Measurements from ENCODE around the gene SMOC2. TPM values are rescaled to one million over a fixed set of nuclear protein-coding genes. Genes with fewer than 3 reads are reported as not detected.

Gene SMOC2
- total and polyA plus RNA-seq, 2 experiments from 2014 or later, result 51.0 to 88.7 TPM

- no peak for DNase-seq (ENCODE audit: low spot score)
- no peak for TF ChIP-seq EZH2 (IDR thresholded peaks at IDR 0.05; ENCODE audit: borderline replicate concordance)
- TF ChIP-seq CTCF (IDR thresholded peaks at IDR 0.05; ENCODE audit: poor library complexity), result no peak
- TF ChIP-seq EZH2phosphoT487 (IDR thresholded peaks at IDR 0.05; ENCODE audit: low read depth, severe bottlenecking, unreplicated experiment), result no peak
- Histone ChIP-seq H3K27me3 (no peaks in the 10 kb centered on the region), H4K20me1 (ENCODE audit: insufficient read depth, poor library complexity, severe bottlenecking) (no peaks in the 10 kb centered on the region), H3K4me1 (ENCODE audit: insufficient read depth) (no peaks in the 10 kb centered on the region), H3K27ac (no peak overlapping the region), H3K9me3 (ENCODE audit: low read depth) (no peaks in the 10 kb centered on the region), H3K9me2 (replicated peaks; ENCODE audit: insufficient read depth) (no peaks in the 10 kb centered on the region), H3K36me3 (replicated peaks; ENCODE audit: insufficient read depth, low read depth) (no peaks in the 10 kb centered on the region), H3K4me3 (no peak overlapping the region), H3K79me2 (no peaks in the 10 kb centered on the region), H3K4me2 (no peak overlapping the region), H2AFZ (no peak overlapping the region)
- WGBS (ENCODE audit: low lambda C conversion rate, missing lambda C conversion rate), result 95% methylated on average over 11 of the region's 11 CpGs
Observed at GRCh38 chr6:168711666-168712300, 270.8 kb downstream of the SMOC2 start.

- Histone ChIP-seq H2AFZ (no peak overlapping the region), H3K27me3 (no peaks in the 10 kb centered on the region), H4K20me1 (ENCODE audit: insufficient read depth, poor library complexity, severe bottlenecking) (no peaks in the 10 kb centered on the region), H3K4me3 (no peak overlapping the region), H3K4me1 (ENCODE audit: insufficient read depth) (no peaks in the 10 kb centered on the region), H3K79me2 (no peaks in the 10 kb centered on the region), H3K27ac (no peak overlapping the region), H3K9me2 (replicated peaks; ENCODE audit: insufficient read depth) (no peaks in the 10 kb centered on the region), H3K9me3 (ENCODE audit: low read depth) (no peaks in the 10 kb centered on the region), H3K4me2 (no peak overlapping the region), H3K36me3 (replicated peaks; ENCODE audit: insufficient read depth, low read depth) (no peaks in the 10 kb centered on the region)
- no peak for TF ChIP-seq CTCF (IDR thresholded peaks at IDR 0.05; ENCODE audit: poor library complexity)
- no peak for TF ChIP-seq EZH2 (IDR thresholded peaks at IDR 0.05; ENCODE audit: borderline replicate concordance)
- no peak for TF ChIP-seq EZH2phosphoT487 (IDR thresholded peaks at IDR 0.05; ENCODE audit: low read depth, severe bottlenecking, unreplicated experiment)
- 89% methylated on average over 5 of the region's 5 CpGs for WGBS (ENCODE audit: low lambda C conversion rate, missing lambda C conversion rate)
- DNase-seq (ENCODE audit: low spot score), result no peak
Observed at GRCh38 chr6:168712993-168713392, 272.0 kb downstream of the SMOC2 start.

GRCh38 chr6:168713839-168714238, 272.9 kb downstream of the SMOC2 start:
- H3K79me2 ChIP-seq, result no peaks in the 10 kb centered on the region
- no peaks in the 10 kb centered on the region for H3K4me1 ChIP-seq (ENCODE audit: insufficient read depth)
- H3K27ac ChIP-seq, result no peak overlapping the region
- no peak overlapping the region for H3K4me3 ChIP-seq
- H4K20me1 ChIP-seq (ENCODE audit: insufficient read depth, poor library complexity, severe bottlenecking), result no peaks in the 10 kb centered on the region
- no peaks in the 10 kb centered on the region for H3K27me3 ChIP-seq
- H3K9me3 ChIP-seq (ENCODE audit: low read depth), result no peaks in the 10 kb centered on the region
- H2AFZ ChIP-seq, result no peak overlapping the region
- H3K9me2 ChIP-seq (replicated peaks; ENCODE audit: insufficient read depth), result no peaks in the 10 kb centered on the region
- no peak overlapping the region for H3K4me2 ChIP-seq
- WGBS (ENCODE audit: low lambda C conversion rate, missing lambda C conversion rate), result 87% methylated on average over 3 of the region's 3 CpGs
- H3K36me3 ChIP-seq (replicated peaks; ENCODE audit: insufficient read depth, low read depth), result no peaks in the 10 kb centered on the region
- TF ChIP-seq CTCF (IDR thresholded peaks at IDR 0.05; ENCODE audit: poor library complexity) (peak; percentile 41), EZH2phosphoT487 (IDR thresholded peaks at IDR 0.05; ENCODE audit: low read depth, severe bottlenecking, unreplicated experiment) (no peak)
- peak; percentile 71 for DNase-seq (ENCODE audit: low spot score)
